CD4-positive, alpha-beta T cell treated with Interleukin-17A for 1 hour (primary cell): ENCODE measurements around the gene ZDHHC6.
A peak's percentile ranks its signal among the peaks of the same experiment; 100 is the strongest.
"Not testable (repeated sequence)": the region's sequence is repeated elsewhere in the genome, so short reads cannot be mapped to it uniquely, and the experiment has no call there.

Source experiments
- DNase-seq: peaks from one replicate; pipeline ENCODE4 v3.0.0-alpha.2; 2020

ZDHHC6 gene

GRCh38 chr10:112442063-112442462 lies 4.7 kb downstream of the ZDHHC6 start:
- DNase-seq, result no peak

GRCh38 chr10:112441520-112441919 lies 5.2 kb downstream of the ZDHHC6 start:
- no peak for DNase-seq

GRCh38 chr10:112438356-112438755 lies 8.4 kb downstream of the ZDHHC6 start:
- no peak for DNase-seq

- peak; percentile 41 for DNase-seq
Measured at GRCh38 chr10:112434988-112435619, 11.6 kb downstream of the ZDHHC6 start.

GRCh38 chr10:112433136-112433535 lies 13.6 kb downstream of the ZDHHC6 start:
- no peak for DNase-seq

- DNase-seq, result no peak
Measured at GRCh38 chr10:112429654-112430230, 17.0 kb downstream of the ZDHHC6 start.

- no peak for DNase-seq
Measured at GRCh38 chr10:112429147-112429546, 17.6 kb downstream of the ZDHHC6 start.

GRCh38 chr10:112426111-112426510 lies 20.6 kb downstream of the ZDHHC6 start:
- DNase-seq, result no peak

GRCh38 chr10:112424651-112425050 lies 22.1 kb downstream of the ZDHHC6 start:
- DNase-seq, result no peak

GRCh38 chr10:112421731-112422130 lies 25.0 kb downstream of the ZDHHC6 start:
- DNase-seq, result no peak

GRCh38 chr10:112412696-112413095 lies 34.0 kb downstream of the ZDHHC6 start:
- no peak for DNase-seq

GRCh38 chr10:112409755-112410154 lies 37.0 kb downstream of the ZDHHC6 start:
- DNase-seq, result no peak

GRCh38 chr10:112409299-112409698 lies 37.4 kb downstream of the ZDHHC6 start:
- no peak for DNase-seq

- DNase-seq, result no peak
Measured at GRCh38 chr10:112407696-112408095, 39.0 kb downstream of the ZDHHC6 start.

GRCh38 chr10:112406806-112407205 lies 39.9 kb downstream of the ZDHHC6 start:
- DNase-seq, result not testable (repeated sequence)

- DNase-seq, result no peak
Measured at GRCh38 chr10:112404617-112405016, 42.1 kb downstream of the ZDHHC6 start.

GRCh38 chr10:112402917-112403316 lies 43.8 kb downstream of the ZDHHC6 start:
- no peak for DNase-seq

- no peak for DNase-seq
Measured at GRCh38 chr10:112397592-112397991, 49.1 kb downstream of the ZDHHC6 start.

GRCh38 chr10:112395809-112396530 lies 50.7 kb downstream of the ZDHHC6 start:
- no peak for DNase-seq

GRCh38 chr10:112394475-112394875 lies 52.2 kb downstream of the ZDHHC6 start:
- no peak for DNase-seq

GRCh38 chr10:112393827-112394226 lies 52.9 kb downstream of the ZDHHC6 start:
- no peak for DNase-seq

GRCh38 chr10:112393341-112393740 lies 53.4 kb downstream of the ZDHHC6 start:
- DNase-seq, result no peak

GRCh38 chr10:112390125-112390703 lies 56.5 kb downstream of the ZDHHC6 start:
- DNase-seq, result no peak

GRCh38 chr10:112389271-112389822 lies 57.4 kb downstream of the ZDHHC6 start:
- DNase-seq, result peak; percentile 56
